OCI-LY3 (cell line): ENCODE measurements around the gene MATN1.

Experiments used
- EZH2phosphoT487 ChIP-seq: fragments of 200-600 bp; shearing (Covaris generic); IDR thresholded peaks from 2 replicates; pipeline ENCODE4 v1.6.1; 2018; ENCODE audit warnings: antibody characterized with exemption, mixed run types, low read depth
- TF ChIP-seq, protein P1 (sequence below): fragments of 200-600, 300-600 bp; sonication (generic); IDR thresholded peaks from 2 replicates; pipeline ENCODE4 v1.5.1; 2014; ENCODE audit warnings: antibody characterized with exemption, low read length, low read depth

DNA sequence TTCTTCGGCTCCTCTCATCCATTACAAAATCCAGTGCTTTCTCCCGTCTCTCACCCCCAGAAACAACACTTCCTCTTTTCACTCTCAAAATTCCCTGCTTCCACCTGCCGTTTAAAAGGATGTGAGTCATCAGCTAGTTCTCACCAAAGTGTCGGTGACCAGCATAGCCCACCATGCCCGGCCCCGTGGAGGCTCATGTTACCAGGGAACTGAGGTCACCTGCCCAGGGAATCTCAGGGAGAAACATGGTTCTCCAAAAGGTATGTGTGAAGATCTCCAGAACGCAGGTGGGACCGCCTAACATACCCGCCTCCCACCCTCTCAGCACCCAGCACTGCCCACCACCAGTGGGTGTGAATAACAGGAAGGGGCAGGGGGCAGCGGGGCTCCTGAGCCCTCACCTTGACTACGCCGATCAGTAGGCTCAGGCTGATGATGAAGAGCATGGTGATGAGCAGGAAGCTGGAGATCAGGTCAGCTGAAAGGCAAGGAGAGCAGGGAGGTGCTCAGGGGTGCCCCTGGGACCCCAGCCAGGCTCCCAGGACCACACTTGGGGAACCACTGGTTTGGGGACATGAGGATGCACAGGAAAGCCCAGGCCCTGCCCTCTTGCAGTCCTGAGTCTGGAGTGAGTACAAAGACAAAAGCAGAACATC, 18.0 kb upstream of the MATN1 start:
- TF ChIP-seq, protein P1, sequence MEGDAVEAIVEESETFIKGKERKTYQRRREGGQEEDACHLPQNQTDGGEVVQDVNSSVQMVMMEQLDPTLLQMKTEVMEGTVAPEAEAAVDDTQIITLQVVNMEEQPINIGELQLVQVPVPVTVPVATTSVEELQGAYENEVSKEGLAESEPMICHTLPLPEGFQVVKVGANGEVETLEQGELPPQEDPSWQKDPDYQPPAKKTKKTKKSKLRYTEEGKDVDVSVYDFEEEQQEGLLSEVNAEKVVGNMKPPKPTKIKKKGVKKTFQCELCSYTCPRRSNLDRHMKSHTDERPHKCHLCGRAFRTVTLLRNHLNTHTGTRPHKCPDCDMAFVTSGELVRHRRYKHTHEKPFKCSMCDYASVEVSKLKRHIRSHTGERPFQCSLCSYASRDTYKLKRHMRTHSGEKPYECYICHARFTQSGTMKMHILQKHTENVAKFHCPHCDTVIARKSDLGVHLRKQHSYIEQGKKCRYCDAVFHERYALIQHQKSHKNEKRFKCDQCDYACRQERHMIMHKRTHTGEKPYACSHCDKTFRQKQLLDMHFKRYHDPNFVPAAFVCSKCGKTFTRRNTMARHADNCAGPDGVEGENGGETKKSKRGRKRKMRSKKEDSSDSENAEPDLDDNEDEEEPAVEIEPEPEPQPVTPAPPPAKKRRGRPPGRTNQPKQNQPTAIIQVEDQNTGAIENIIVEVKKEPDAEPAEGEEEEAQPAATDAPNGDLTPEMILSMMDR = no peak
- TF ChIP-seq EZH2phosphoT487 = no peak
